HCT116 (cell line): ENCODE results near the gene OR2AT4.
A peak's percentile ranks its signal among the peaks of the same experiment; 100 is the strongest.

Experiments
- EGR1 ChIP-seq: IDR thresholded peaks from 2 replicates; pipeline ENCODE4 v1.6.1; 2012; ENCODE audit warnings: low read depth
- POLR2A ChIP-seq: IDR thresholded peaks from 2 replicates; pipeline ENCODE4 v1.7.0; 2011; ENCODE audit warnings: borderline replicate concordance; ENCODE audit not compliant: insufficient read depth, insufficient read length; ENCODE audit errors: extremely low read depth

DNA sequence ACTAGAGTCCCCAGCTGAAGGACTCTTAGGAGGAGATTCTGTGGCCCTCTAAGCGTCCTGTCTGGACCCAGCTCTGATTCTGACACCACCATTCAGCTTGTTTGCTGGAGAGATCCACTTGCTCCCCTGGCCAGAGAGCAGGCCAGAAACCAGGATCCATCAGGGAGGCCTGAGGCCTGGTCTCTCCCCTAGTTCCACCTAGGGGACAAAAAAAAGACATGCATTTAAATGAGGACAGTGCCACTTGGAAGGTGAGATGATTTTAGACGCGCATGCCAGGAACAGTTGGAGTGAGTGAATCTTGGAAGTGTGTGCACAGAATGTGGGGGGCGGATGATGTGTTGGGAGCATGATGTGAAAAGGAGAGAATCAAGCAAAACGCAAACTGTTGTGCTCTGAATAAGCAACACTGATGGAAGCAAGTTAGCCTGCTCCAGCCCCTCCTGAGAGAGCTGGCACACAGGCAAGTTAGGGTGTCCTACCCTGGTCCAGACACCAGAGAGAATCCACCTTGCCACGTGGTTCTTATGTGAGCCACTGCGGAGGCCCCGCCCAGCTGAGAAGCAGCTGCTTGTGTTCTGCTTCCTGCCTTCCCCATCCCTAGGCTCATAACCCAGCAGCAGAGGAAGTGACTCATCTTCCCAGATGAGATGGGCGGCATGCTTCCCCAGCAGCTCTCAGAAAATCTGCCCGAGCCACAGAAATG is 46.2 kb upstream of the OR2AT4 start:
- TF ChIP-seq POLR2A: peak; percentile 46
- TF ChIP-seq EGR1: no peak
